Activated T-cell treated with anti-CD3 and anti-CD28 coated beads for 48 hours (primary cell): ENCODE data around the gene MPND.
A peak's percentile ranks its signal among the peaks of the same experiment; 100 is the strongest.

Source experiments
- DNase-seq: peaks from one replicate; pipeline ENCODE4 v3.0.0-alpha.2; 2020; ENCODE audit warnings: low read depth

Gene MPND

DNA sequence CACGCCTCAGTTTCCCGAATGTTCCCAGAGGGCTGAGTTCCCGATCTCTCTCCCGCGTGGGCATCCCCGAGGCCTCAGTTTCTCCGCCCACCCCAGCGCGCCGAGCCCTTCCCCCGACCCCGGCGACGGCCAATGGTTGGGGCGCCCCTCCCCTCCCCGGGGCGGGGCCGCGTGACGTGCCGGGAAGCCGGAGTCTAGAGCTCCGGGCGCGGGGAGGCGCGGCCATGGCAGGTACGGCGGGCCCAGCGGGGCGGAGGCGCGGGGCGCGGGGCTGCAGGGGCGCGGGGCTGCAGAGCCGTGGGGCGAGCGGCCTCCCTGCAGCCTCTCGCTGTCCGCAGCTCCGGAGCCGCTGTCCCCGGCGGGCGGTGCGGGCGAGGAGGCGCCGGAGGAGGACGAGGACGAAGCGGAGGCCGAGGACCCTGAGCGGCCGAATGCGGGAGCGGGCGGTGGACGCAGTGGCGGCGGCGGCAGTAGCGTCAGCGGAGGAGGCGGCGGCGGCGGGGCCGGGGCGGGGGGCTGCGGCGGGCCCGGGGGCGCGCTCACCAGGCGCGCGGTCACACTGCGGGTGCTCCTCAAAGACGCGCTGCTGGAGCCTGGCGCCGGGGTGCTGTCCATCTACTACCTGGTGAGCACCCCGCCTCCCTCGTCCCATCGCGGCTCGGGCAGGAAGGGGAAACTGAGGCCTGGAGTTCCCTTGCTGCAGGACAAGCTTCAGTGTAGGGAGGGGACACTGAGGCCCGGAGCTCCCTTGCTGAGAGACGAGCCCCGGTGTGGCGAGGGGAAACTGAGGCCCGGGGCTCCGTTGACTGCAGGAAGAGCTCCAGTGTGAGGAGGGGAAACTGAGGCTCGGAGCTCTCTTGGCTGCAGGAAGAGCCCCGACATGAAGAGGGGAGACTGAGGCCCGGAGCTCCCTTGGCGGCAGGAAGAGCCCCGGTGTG is at the start of gene MPND:
Gene MPND (plus strand): TSS at position 193 of the 938 bp plus-strand sequence. CDS start 32 bp downstream, at position 225.
- DNase-seq = peak; percentile 93

- DNase-seq = no peak
These were observed 49.0 kb upstream of the MPND start for GRCh38 chr19:4294389-4294788.

DNA sequence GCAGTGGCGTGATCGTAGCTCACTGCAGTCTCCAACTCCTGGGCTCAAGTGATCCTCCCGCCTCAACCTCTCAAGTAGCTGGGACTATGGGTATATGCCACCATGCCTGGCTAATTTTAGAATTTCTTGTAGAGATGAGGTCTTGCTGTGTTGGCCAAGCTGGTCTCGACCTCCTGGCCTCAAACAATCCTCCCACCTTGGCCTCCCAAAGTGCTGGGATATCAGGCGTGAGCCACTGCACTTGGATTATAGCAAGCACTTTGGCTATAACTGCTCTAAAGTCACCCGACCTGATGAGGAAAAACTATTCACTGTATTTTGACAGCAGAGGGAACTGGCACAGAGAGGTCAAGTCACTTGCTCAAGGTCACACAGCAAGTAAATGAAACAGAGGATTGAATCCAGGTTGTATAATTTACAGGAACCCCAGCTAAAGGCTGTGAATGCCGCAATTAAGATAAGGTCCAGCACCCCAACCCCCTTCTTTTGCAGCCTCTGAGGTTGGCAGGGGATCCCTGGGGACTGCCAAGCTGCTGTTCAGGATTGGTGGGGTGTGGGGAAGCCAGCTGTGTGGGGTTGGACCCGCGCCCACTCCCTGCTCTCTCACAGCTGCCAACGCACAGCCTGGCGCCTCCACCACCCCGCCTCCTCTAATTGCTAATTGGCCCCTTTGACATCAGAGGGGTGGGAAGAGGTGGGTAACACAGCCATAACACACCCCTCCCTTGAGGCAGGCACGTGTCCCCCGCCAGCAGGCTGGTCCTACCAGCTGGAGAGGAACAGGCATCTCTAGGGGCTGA is 47.2 kb upstream of the MPND start:
- no peak for DNase-seq

GRCh38 chr19:4297901-4298809 is 45.2 kb upstream of the MPND start:
- peak; percentile 39 for DNase-seq

DNA sequence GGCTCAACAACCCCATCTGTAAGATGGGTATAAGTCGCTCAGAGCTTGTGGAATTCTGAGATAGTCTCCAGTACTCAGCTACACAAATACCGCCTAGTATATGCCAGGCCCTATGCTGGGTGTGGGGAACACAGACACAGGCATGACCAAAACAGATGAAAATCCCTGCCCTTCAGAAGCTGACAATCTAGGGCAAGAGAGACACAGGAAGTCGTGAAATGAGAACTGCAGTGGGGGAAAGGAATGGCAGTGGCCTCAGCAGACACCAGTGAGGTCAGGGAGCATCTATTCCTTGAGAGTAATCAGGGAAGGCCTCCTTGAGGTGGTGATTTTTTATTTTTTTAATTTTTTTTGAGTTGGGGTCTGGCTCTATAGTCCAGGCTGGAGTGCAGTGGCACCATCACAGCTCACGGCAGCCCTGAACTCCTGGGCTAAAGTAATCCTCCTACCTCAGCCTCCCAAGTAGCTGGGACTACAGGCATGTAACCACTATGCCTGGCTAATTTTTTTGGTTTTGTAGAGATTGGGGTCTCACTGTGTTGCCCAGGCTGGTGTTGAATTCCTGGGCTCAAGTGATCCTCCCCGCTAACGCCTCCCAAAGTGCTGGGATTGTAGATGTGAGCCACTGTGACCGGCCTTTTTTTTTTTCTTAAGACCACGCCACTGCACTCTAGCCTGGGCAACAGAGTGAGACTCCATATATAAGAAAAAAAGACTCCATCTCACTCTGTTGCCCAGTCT is 44.4 kb upstream of the MPND start:
- no peak for DNase-seq

GRCh38 chr19:4300589-4300988 is 42.8 kb upstream of the MPND start:
- DNase-seq = no peak

DNA sequence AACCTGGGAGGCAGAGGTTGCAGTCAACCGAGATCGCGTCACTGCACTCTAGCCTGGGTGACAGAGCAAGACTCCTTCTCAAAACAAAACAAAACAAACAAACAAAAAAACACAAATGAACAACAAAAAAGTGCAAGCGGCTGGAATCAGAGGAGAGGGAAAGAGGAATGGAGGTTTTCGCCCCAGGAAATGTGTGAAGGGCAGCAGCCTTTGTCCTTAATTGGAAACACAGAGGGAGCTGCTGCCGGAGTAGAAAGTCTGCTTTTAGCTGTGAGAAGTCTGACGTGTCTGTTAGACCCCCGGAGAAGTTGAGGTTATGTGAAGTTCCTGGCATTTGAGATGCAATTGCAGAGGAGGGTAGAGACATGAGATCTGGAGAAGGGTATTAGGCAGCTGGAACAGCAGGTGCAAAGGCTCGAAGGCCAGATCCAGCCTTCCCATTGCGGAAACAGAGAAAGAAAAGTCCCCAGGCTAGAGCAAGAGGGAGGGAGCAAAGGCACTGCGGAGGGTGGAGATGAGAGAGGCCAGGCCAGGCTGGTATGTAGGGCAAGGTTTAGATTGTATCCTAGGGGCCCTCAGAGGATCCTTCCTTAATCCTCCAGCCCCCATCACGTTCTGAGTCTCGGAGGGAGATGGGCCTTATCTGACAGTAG is 41.6 kb upstream of the MPND start:
- no peak for DNase-seq

- no peak for DNase-seq
These were observed 41.1 kb upstream of the MPND start, which contains the start of gene TMIGD2 for GRCh38 chr19:4302243-4302640. TMIGD2 (minus strand) TSS chr19:4302389; CDS start chr19:4302385, 4 bp downstream.

- no peak for DNase-seq
These were observed 39.4 kb upstream of the MPND start for GRCh38 chr19:4303819-4304537.

DNA sequence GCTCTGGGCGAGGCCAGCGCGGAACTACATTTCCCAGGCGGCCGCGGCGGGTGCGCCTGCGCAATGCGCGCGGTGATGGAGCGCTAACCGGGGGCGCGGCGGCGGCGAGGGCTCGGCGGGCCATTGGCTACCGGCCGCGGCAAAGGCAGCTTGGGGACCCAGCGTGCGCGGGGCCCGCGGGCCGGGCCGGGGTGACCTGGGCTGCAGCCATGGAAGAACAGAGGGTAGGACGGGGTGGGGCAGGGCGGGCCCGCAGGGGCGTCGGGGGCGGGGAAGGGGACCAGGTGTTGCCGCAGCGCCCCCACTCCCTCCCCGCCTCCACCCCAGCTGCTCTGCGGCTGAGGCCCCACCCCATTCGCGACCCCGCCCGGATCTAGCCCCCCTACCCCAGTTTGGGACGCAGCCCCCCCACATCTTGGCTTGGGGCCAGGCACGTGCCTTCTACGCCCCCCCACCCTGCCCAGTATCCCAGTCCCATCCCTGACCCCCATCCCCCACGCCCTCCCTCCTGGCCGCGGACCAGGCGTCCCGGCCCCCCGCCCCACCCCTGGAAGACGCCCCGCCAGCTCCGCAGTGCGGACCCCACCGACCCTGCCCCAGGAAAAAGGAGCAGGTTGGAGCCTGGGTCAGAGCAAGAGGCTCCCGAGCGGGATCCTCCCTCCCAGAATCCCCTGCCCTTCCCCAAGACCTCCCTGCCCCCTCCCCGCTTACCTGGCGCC is 38.7 kb upstream of the MPND start, which contains the start of gene FSD1:
Gene FSD1 (plus strand): TSS at position 61 of the 719 bp plus-strand sequence. CDS start 149 bp downstream, at position 210.
- DNase-seq = peak; percentile 85

DNA sequence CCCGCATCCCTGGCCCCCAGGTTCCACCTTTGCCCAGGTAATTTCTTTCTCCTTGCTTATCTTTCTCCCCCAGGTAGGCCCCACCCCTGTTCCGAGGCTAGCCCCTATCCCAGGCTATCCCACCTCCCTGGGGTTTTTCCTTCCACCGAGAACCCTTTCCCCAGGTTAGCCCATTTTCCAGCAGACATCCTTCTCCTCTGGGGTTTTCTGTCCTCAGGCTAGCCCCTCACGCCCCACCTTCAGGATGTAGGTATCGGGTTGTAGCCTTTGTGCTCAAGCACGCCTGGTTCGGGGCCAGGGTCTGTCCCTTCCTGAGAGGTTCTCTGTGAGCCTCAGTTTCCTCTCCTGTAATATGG is 38.1 kb upstream of the MPND start:
- DNase-seq = no peak

DNA sequence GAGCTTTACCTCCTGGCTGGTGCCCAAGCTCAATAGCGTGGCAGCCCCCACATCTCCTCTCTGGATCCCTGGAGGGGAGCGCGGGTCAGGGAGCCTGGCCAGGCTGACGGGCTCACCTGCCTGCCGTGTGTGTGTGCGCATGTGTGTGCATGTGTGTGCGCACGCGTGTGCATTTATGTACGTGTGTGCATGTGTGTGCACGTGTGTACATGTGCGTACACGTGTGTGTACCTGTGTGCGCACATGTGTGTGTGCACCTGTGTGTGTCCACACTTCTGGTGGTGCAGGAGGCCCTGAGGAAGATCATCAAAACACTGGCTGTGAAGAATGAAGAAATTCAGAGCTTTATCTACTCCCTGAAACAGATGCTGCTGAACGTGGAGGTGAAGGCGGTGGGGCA is 37.7 kb upstream of the MPND start:
- DNase-seq = no peak

- no peak for DNase-seq
These were observed 32.9 kb upstream of the MPND start for GRCh38 chr19:4310247-4311121.

DNA sequence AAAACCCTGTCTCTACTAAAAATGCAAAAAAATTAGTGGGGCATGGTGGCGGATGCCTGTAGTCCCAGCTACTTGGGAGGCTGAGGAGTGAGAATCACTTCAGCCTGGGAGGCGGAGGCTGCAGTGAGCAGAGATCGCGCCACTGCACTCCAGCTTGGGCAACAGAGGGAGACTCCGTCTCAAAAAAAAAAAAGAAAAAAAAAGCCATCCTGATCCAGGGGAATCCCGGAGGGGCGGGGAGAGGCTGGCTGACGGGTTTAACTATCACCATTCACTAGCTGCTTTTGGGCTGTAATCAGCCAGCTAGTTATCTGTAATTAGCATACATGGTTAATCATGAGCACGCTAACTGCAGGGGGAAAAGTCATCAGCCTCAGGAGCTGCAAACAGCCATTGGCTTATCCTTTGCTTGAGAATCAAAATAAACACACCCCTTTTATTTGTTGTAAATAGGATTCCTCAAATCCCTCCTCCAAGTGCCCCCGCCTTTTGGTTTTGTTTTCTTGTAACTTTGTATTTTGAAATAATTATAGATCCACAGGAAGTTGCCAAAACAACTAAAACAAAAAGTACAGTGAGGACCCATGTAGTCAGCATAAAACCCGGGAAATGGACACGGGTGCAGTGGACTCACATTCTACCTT is 29.4 kb upstream of the MPND start:
- DNase-seq = no peak

GRCh38 chr19:4316956-4317355 is 26.4 kb upstream of the MPND start:
- DNase-seq = no peak

DNA sequence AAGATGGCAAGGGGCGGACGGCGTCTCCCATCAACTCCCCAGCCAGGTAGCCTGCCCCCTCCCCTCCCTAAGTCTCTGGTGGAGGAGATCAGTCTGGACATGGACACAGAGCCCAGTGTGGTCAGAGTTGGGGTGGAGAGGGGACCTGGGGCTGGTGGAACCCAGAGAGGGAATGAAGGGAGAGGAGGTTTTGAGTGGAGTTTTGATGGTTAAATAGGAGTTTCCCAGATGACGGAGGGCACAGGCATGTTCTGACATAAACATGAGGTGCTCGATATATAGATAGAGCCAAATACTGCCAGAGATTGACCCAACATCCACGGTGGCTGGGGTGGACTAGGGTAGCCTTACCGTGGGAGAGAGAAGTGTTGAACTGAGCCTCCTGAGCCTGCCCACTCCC is 24.9 kb upstream of the MPND start:
- no peak for DNase-seq

DNA sequence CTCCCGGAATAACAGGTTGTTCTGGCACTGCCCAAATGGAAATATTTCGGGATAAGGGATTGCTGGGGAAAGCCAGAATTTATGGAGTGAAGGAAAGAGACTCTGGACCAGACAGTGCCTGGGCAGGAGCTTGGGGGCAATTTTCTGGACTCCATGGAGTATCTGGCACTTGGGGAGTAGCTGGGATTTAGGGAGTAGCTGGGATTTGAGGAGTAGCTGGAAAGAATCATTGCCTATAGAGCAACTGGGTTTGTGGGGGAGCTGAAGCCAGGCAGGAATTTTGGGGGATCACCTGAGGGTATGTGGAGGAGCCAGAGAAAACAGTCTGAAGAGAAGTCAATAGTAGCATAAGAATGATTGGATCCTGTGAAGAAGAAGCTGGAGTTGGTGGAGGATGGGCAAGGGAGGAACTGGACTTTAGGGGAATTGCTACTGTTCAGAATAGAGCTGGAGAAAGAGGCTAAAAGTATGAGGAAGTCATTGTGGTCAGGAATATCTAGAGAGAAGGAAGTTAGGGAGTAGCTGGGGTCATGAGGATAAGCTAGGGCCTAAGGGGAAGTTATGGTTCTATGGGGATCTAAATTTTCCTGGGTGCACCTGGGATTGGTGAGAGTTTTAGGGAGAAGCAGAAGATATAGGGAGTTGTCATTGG is 24.2 kb upstream of the MPND start:
- no peak for DNase-seq
